Bronchial smooth muscle cell (primary cell): ENCODE measurements around the gene SLC35B4. TPM values are rescaled to one million over a fixed set of nuclear protein-coding genes. Genes with fewer than 3 reads are reported as not detected.

Source experiments
- total RNA-seq: library from RNA; depleted of rRNA; stranded (reverse); fragments of >200 nt; gene quantifications from 2 replicates; pipeline ENCODE4 v1.2.1, GENCODE V29; 2014

SLC35B4 gene
- 11.0 and 20.1 TPM in 2 replicates for total RNA-seq

GRCh38 chr7:134316539-134317344, at the start of gene SLC35B4:
Gene SLC35B4, minus strand, starts transcription at chr7:134316930. Its CDS starts 179 bp downstream, at chr7:134316751.

Other genes starting within 250 kb of the SLC35B4 start
- 0.09 and 0.16 TPM in 2 replicates for gene LRGUK, start 189.6 kb downstream of the SLC35B4 start, total RNA-seq
- gene AKR1B1, start 142.2 kb upstream of the SLC35B4 start, total RNA-seq = 112 and 190 TPM in 2 replicates
- 4.9 and 6.1 TPM in 2 replicates for gene AKR1B10, start 210.6 kb upstream of the SLC35B4 start, total RNA-seq
- gene AKR1B15, start 232.2 kb upstream of the SLC35B4 start, total RNA-seq = not detected in 2 replicates